KBM-7 (cell line): ENCODE measurements around the gene L3MBTL2.

Source experiments
- DNase-seq: peaks from one replicate; pipeline ENCODE4 v3.0.0-alpha.2; 2015
- in situ Hi-C: fragments of 300-500 bp; cut with MboI; formaldehyde crosslinking; loops from 2 replicates; pipeline ENCODE4 v1.14.3; 2020; ENCODE audit warnings: low sequenced_read_pairs, low pct_unique_long_range_greater_than_20kb, mixed read lengths

L3MBTL2 gene

GRCh38 chr22:41260871-41261270, 55.8 kb downstream of the L3MBTL2 start:
- in situ Hi-C loops, result no loop called here

GRCh38 chr22:41261541-41262249, 56.6 kb downstream of the L3MBTL2 start:
- in situ Hi-C loops, result no loop called here
- DNase-seq, result no peak

More at GRCh38 chr22:41260871-41261270, 55.8 kb downstream of the L3MBTL2 start:
- DNase-seq, result no peak

- in situ Hi-C loops, result no loop called here
- DNase-seq, result no peak
Observed at GRCh38 chr22:41262250-41262765, 57.2 kb downstream of the L3MBTL2 start.

GRCh38 chr22:41263704-41264103, 58.6 kb downstream of the L3MBTL2 start:
- in situ Hi-C loops, result no loop called here
- DNase-seq, result no peak

- in situ Hi-C loops, result no loop called here
- DNase-seq, result no peak
Observed at GRCh38 chr22:41264408-41264941, 59.4 kb downstream of the L3MBTL2 start.

- in situ Hi-C loops, result no loop called here
- no peak for DNase-seq
Observed at GRCh38 chr22:41267958-41268357, 62.8 kb downstream of the L3MBTL2 start.

- in situ Hi-C loops, result no loop called here
- DNase-seq, result no peak
Observed at GRCh38 chr22:41271787-41272186, 66.7 kb downstream of the L3MBTL2 start.

GRCh38 chr22:41273128-41273527, 68.0 kb downstream of the L3MBTL2 start:
- no peak for DNase-seq
- in situ Hi-C loops, result no loop called here

GRCh38 chr22:41274856-41275255, 69.7 kb downstream of the L3MBTL2 start:
- in situ Hi-C loops, result no loop called here
- DNase-seq, result no peak

- DNase-seq, result no peak
- in situ Hi-C loops, result no loop called here
Observed at GRCh38 chr22:41280065-41280464, 75.0 kb downstream of the L3MBTL2 start.

- in situ Hi-C loops, result no loop called here
- DNase-seq, result no peak
Observed at GRCh38 chr22:41280854-41281253, 75.7 kb downstream of the L3MBTL2 start.
